Peyer's patch (tissue), 4 donors: ENCODE results near the gene EYS.

Experiments used
- POLR2A ChIP-seq, 2 donors: fragments of 450-650 bp; IDR thresholded peaks; one replicate each; pipeline ENCODE4 v1.5.1; 2017; ENCODE audit warnings: antibody characterized with exemption in 2 of 2, mild to moderate bottlenecking in 2 of 2, moderate library complexity in 2 of 2
- TF ChIP-seq, protein P1 (sequence below), 6 experiments: fragments of 450-650 bp in 4 of 6; fragments of 200-600 bp in 2 of 6; sonication (generic) in 1 of 6; IDR thresholded peaks; one replicate each; pipeline ENCODE4 v1.5.1; 2017 to 2019; ENCODE audit warnings: antibody characterized with exemption in 6 of 6, mild to moderate bottlenecking in 3 of 6, moderate library complexity in 1 of 6

DNA sequence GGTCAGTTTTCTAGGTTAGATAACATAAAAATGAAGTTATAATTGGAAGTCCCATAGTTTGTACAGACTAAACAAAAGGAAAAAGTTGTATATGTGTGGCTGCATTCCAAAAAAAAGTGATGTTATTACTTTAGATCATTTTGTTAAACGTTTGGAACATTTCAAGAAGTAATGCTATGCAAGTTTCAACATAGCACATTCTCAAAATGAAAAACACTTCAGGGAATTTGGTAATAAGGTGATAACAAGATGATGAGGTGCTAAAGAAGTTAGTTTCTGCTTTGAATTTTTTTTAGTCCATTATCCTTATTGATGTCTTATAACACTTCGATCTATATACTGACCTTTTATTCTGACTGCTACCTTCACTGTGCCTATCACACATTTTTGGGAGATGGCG is 1820.7 kb downstream of the EYS start:
- TF ChIP-seq, protein P1, sequence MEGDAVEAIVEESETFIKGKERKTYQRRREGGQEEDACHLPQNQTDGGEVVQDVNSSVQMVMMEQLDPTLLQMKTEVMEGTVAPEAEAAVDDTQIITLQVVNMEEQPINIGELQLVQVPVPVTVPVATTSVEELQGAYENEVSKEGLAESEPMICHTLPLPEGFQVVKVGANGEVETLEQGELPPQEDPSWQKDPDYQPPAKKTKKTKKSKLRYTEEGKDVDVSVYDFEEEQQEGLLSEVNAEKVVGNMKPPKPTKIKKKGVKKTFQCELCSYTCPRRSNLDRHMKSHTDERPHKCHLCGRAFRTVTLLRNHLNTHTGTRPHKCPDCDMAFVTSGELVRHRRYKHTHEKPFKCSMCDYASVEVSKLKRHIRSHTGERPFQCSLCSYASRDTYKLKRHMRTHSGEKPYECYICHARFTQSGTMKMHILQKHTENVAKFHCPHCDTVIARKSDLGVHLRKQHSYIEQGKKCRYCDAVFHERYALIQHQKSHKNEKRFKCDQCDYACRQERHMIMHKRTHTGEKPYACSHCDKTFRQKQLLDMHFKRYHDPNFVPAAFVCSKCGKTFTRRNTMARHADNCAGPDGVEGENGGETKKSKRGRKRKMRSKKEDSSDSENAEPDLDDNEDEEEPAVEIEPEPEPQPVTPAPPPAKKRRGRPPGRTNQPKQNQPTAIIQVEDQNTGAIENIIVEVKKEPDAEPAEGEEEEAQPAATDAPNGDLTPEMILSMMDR (IDR thresholded peaks at IDR 0.05) = no peak
- TF ChIP-seq POLR2A (IDR thresholded peaks at IDR 0.05) = no peak
